DMS114 treated with DMSO at 0.1 percent for 48 hours (cell line): ENCODE measurements around the gene AP2A2.

Experiments used
- DNase-seq: peaks from one replicate; lab custom pipeline; 2025; ENCODE audit not compliant: unreplicated experiment; lab: John Stamatoyannopoulos, UW

The AP2A2 gene

GRCh38 chr11:993632-994167 lies 68.0 kb downstream of the AP2A2 start:
- no peak for DNase-seq

DNA sequence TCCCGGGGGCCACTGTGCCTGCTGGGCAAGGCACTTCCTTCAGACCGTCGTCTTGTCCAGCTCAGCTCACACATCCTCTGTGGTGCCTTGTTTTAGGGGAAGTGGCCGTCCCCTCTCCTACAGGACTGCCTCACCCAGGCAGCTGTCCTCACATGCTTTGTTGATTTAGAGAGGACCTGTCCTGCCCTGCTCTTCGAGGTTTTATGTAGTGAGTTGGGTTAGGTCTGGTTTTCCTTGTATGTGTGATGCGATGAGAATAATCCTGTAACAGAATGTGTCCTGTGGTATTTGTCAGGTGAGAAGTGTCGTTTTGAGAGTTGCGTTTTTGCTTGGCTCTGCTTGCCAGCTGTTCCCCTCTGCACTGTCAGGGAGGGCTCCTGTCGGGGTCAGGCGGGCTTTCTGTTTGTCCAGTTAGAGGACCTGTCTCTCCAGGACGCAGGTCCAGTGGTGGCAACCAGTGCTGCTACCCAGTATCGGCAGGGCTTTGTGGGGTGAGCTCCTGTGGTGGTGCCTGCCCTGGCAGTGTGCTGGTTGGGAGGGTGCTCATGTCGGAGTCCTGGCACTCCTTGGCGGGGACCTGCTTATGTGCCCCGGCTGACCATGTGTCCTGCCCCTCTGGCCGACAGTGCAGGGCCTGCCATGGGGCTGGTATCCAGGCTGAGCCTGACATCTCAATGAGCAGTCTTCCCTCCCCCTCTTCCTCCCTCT lies 69.5 kb downstream of the AP2A2 start:
- no peak for DNase-seq

- DNase-seq = no peak
These were observed 70.2 kb downstream of the AP2A2 start for GRCh38 chr11:995752-996420.

DNA sequence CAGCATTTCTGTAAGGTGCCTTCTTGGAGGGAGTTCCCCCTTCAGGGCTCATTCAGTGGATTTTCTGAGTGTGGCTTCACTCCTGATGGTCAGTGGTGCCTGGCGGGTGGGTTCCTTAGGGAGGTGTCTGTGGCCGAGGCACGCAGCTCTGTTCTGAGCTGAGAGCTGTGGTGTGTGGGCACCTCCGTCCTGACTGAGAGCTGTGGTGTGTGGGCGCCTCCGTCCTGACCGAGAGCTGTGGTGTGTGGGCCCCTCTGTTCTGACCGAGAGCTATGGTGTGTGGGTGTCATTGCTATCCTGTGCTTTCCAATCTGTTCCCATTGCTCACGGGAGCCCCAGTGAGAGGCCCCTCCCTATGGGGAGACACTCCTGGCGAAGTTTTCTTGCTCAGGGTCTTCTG lies 71.0 kb downstream of the AP2A2 start:
- DNase-seq = no peak

DNA sequence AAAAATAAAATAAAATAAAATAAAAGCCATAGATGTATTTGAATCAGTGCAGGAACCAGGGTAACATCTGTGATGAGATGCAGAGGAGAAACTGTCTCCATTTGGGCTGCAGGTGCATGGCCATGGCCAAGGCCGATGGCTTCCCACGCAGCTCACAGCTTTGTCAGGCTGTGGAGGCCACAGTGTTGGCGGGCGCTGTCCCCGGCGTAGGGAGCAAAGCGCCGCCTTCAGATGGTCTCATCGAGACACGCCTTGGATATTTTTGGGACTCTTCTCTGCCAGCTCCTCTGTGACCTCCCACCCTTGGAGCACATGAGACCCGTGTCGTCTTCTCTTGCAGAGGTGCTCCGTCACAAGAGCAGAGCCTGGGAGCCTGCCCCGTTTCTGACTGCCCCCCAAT lies 72.2 kb downstream of the AP2A2 start:
- DNase-seq = no peak

GRCh38 chr11:999009-999408 lies 73.3 kb downstream of the AP2A2 start:
- DNase-seq = no peak

DNA sequence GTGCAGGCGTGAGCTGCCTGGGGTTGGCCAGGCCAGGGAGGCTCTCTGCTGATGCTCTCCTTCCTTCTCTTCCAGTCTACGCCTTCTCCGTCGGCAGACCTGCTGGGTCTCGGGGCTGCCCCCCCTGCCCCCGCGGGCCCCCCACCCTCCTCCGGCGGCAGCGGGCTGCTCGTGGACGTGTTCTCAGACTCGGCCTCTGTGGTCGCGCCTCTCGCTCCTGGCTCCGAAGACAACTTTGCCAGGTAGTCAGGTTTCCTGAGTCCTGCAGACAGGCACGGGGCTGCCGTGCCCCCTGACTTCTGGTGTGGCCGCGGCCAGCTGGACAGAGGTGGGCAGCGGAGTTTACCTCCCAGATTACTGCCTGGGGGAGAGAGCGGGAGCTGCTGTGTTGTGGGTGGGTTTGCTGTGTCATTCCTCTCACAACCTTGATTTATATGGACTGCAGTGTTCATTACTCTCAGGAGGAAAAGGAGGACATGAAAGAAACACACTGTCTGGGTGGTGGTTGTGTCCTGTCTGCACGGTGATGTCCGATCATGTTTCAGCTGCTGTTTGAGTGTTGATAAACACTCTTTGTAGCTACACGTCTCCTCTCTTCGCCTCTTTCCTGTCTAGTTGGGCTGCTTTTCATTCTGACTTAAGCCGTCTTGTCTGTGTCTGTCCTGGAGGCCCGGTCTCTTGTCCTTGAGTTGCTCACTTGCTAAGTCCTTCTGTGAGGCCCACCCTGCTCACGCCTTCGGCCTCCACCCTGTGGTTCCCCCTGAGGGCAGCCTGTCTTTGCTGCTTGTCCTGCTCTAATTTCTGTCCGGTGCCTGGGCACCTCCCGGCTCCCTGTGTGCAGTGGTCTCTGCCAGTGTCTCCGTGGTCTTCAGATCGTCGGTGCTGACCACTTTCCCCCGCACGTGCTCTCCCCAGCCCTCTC lies 74.9 kb downstream of the AP2A2 start:
- no peak for DNase-seq

DNA sequence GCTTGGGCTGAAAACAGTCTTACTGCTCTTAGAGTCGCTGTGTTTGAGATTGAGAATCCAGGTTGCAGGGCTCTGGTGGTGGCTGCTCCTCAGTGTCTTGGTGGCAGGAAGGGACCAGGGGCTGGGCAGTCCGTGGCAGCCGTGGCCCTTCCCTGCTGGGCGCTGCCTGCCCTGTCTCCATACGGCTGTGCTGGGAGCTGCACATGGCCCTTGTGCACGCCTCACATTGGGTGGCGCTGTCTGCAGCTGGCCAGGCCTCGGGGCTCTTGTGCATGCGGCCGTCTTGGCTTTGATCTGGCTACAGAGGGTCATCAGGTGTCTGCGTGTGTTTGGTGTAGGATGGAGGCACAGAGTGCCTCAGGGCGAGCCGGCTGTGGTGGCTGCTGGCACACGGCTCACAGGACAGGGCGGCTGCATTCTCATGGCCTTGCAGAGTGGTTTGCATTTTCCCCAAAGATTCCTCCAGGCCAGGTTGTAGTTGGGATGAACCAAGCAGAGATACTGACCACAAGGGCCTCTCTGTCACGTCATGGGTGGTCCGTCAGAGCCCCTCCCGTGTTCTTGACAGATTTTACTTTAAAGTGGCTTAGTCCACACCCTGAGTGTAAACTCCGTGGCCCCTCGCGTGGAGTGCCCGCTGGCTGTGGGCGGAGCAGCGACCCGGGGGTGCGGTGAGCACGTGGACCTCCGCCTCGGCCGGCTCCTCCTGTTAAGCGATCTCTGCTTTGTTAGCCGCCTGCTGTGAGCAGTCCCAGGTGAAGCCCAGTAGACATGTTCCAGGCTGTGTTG lies 76.1 kb downstream of the AP2A2 start:
- DNase-seq = no peak

DNA sequence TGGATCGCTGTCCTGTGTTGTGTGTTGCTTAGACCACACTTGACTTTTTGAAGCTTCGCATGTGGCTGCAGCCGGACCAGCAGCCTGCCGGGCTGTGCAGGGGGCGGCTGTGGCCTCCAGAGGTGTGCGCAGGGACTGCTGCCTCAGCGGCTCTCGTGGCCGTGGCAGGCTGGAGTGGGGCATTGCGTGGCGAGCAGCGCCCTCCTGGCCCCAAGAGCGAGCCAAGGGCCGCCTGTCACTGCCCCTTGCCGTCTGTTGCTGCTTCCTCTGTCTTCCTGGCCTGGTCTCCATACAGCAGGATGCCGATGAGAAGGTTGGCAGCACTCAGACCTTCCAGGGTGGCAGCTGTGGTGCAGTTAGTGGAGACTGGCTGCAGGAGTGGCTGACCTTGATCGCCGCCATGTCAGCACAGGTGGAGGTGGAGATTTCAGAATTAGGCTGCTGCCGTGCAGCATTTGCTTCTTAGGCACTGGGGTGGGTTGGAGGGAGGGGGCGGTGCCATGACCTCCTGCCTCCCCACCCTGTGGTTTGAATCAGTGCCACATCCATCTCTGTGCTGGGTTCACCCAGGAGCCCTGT lies 76.8 kb downstream of the AP2A2 start:
- DNase-seq = no peak

DNA sequence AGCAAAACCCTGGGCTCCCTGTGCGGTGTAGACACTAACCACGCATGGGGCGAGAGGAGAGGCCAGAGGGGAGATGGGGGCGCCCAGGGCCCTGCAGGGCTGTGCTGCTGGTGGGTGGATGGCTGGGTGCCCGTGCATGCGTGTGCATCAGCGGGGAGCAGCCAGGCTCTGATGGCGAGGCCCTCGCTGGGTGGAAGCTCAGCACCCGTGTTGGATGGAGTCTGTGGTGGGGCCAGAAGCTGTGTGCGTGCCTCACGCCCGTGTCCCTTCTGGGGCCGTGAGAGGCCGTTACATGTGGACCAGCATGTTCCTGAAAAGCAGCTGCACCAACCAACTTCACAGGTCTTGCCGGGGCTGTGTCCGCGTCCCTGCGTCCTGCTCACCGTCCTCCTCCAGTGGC lies 77.5 kb downstream of the AP2A2 start:
- no peak for DNase-seq

DNA sequence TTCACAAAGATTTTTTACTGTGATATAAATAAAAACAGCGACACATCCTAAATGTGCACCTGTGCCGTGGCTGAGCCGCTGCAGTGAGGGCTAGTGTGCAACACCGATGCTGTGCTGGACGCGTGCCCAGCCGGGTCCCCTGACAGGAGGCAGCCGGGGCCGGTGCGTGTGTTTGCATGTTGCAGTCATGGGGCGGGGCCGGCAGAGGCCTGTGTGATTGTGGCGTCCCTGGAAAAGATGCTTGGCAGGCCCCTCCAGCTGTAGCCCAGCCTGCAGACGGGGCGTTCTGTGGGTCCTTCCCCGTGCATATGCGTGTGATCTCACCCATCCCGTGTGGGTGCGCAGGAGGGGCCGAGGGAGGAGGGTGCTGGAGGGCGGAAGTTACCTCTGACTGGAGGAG lies 80.3 kb downstream of the AP2A2 start:
- DNase-seq = no peak

- DNase-seq = no peak
These were observed 81.1 kb downstream of the AP2A2 start for GRCh38 chr11:1006762-1007161.

- DNase-seq = no peak
These were observed 81.6 kb downstream of the AP2A2 start for GRCh38 chr11:1007279-1007678.

DNA sequence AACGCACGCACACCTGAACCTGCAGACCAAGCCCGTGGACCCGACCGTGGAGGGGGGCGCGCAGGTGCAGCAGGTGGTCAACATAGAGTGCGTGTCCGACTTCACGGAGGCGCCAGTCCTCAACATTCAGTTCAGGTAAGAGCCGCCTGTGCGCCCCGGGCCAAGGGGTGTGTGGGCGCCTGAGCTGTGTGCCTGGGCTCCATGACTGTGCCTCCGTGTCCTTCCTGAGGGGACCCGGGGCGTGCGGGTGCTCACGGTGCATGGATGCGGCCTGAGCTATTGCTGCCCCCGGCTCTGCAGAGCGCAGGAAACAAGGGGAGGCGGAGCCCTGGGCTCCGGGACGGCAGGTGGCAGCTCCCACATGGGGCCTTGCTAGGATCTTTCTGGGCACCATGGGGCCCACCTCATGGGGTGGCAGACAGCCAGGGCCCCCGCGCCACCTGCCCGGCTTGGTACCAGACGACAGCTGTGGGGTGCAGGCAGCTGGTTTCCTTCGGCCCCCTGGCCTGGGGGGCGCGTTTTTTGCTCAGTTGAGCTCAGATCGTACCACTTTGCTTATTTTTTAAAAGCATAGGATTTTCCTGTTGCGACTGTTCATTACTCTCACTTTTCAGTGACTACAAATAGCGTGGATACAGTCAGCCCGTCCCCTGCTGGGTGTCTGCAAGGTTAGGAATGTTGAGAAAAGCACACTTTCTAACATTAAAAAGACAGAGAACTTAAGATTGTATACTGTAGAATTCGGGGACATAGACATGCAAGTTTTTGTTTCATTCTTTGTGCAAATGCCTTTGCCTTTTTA lies 82.5 kb downstream of the AP2A2 start:
- no peak for DNase-seq

GRCh38 chr11:1008803-1009145 lies 83.1 kb downstream of the AP2A2 start:
- no peak for DNase-seq

DNA sequence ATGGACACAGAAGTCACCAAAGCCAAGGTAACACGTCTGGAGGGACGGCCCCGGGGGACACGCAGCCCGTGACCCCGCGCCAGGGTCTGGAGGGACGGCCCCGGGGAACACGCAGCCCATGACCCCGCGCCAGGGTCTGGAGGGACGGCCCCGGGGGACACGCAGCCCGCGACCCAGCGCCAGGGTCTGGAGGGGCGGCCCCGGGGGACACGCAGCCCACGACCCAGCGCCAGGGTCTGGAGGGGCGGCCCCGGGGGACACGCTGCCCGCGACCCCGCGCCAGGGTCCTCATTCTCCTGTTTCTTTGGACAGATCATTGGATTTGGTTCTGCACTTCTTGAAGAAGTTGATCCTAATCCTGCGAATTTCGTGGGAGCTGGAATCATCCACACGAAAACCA lies 83.7 kb downstream of the AP2A2 start:
- DNase-seq = no peak

- DNase-seq = no peak
These were observed 84.3 kb downstream of the AP2A2 start for GRCh38 chr11:1009991-1010390.

- DNase-seq = no peak
These were observed 85.1 kb downstream of the AP2A2 start for GRCh38 chr11:1010551-1011319.

- no peak for DNase-seq
These were observed 85.6 kb downstream of the AP2A2 start for GRCh38 chr11:1011320-1011698.
